ENCODE measurements around the gene DOHH.
A peak's percentile ranks its signal among the peaks of the same experiment; 100 is the strongest.

DOHH gene

DNA sequence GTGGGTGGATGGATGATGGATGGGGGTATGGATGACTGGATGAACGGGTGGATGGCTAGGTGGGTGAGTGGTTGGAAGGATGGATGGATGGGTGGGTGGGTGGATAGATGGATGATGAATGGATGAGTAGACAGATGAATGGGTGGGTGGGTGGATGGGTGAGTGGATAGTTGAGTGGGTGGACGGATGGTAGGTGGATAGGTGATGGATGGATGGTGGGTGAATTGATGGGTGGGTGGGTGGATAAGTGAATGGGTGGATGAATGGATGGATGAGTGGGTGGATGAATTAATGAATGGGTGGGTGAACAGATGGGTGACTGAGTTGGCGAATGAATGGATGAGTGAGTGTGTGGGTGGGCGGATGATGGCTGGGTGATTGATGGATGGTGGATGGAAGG is 25.0 kb downstream of the DOHH start:
- H3K4me3 ChIP-seq (ENCODE audit: low read depth, low read length) = no peak overlapping the region
- H3K9me3 ChIP-seq (ENCODE audit: control insufficient read depth, insufficient read depth, low read depth, low read length) = no peaks in the 10 kb centered on the region
- H3K36me3 ChIP-seq (ENCODE audit: control insufficient read depth in 2 of 2, insufficient read depth in 1 of 2, low read length in 2 of 2) = no peaks in the 10 kb centered on the region
- peak; percentile 100 for TF ChIP-seq EGR2 (tag by site-specific recombination; IDR thresholded peaks at IDR 0.05; ENCODE audit: low read depth)
- TF ChIP-seq SP2 (tag by site-specific recombination; IDR thresholded peaks at IDR 0.05) = 0 out of 2 replicates have a peak, but pooled peaks have one; percentile 12
- TF ChIP-seq ZFHX2 (tag by site-specific recombination; conservative IDR thresholded peaks at IDR 0.05) = peak; percentile 100
- no peak for TF ChIP-seq INSM2 (tag by site-specific recombination; IDR thresholded peaks at IDR 0.05)
- no peaks in the 10 kb centered on the region for H3K4me1 ChIP-seq (ENCODE audit: control insufficient read depth, insufficient read depth, low read length)
- no peak overlapping the region for H3K27ac ChIP-seq (ENCODE audit: extremely low read depth, low read depth, low read length)
- POLR2A ChIA-PET = no interaction called here
- CTCF ChIA-PET = interaction anchor here (0.6 kb wide), 1 partner anchor 25 kb away, joined by 3 read pairs; the partner anchor contains the start of gene DOHH

DNA sequence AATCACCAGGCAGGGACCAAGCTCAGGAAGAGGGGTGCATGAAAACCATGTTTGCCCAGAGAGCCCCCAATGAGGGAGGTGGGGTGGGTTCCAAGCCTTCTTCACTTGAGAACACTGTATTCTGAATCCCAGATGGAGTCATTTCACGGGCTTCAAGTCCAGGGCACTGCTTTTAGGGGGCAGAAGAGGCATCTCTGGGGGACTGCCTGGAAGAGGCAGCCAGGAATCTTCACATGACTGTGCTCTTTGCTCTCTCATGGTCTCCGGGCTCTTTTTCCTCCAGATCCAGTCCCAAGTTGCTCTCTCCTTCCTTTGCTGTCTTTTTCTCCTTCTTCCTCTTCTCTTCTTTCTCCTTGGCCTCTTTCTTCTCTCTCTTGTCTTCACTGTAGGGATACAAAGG is 25.9 kb downstream of the DOHH start:
- Histone ChIP-seq H3K27ac (ENCODE audit: extremely low read depth, low read depth, low read length) (no peak overlapping the region), H3K36me3 (ENCODE audit: control insufficient read depth in 2 of 2, insufficient read depth in 1 of 2, low read length in 2 of 2) (no peaks in the 10 kb centered on the region), H3K4me1 (ENCODE audit: control insufficient read depth, insufficient read depth, low read length) (no peaks in the 10 kb centered on the region), H3K9me3 (ENCODE audit: control insufficient read depth, insufficient read depth, low read depth, low read length) (no peaks in the 10 kb centered on the region), H3K4me3 (ENCODE audit: low read depth, low read length) (no peak overlapping the region)
- ChIA-PET POLR2A (interaction anchor here (1.1 kb wide), 1 partner anchor 167 kb away, joined by 3 read pairs; no protein-coding TSS in a partner anchor), CTCF (interaction anchor here (0.6 to 6.4 kb wide), 3 partner anchors 143 to 942 kb away, joined by 3 to 72 read pairs (median 4); no protein-coding TSS in a partner anchor)
- TF ChIP-seq ZNF529 (tag by site-specific recombination; IDR thresholded peaks at IDR 0.05; ENCODE audit: insufficient replicate concordance) (no peak), ZNF664 (tag by site-specific recombination; IDR thresholded peaks at IDR 0.05) (no peak), MYNN (tag by site-specific recombination; IDR thresholded peaks at IDR 0.05; ENCODE audit: borderline replicate concordance) (no peak), ZNF350 (tag by site-specific recombination; IDR thresholded peaks at IDR 0.05) (no peak), ATF2 (tag by site-specific recombination; IDR thresholded peaks at IDR 0.05; ENCODE audit: low read depth) (no peak), KLF1 (tag by site-specific recombination; IDR thresholded peaks at IDR 0.05) (no peak), ZNF837 (tag by site-specific recombination; IDR thresholded peaks at IDR 0.05) (no peak), ZNF140 (tag by site-specific recombination; IDR thresholded peaks at IDR 0.05) (no peak), GLI2 (tag by site-specific recombination; IDR thresholded peaks at IDR 0.05; ENCODE audit: borderline replicate concordance, low read depth) (no peak)

GRCh38 chr19:3474010-3474409 is 26.5 kb downstream of the DOHH start:
- Histone ChIP-seq H3K36me3 (ENCODE audit: control insufficient read depth in 2 of 2, insufficient read depth in 1 of 2, low read length in 2 of 2) (no peaks in the 10 kb centered on the region), H3K4me1 (ENCODE audit: control insufficient read depth, insufficient read depth, low read length) (no peaks in the 10 kb centered on the region), H3K9me3 (ENCODE audit: control insufficient read depth, insufficient read depth, low read depth, low read length) (no peaks in the 10 kb centered on the region), H3K27ac (ENCODE audit: extremely low read depth, low read depth, low read length) (no peak overlapping the region), H3K4me3 (ENCODE audit: low read depth, low read length) (no peak overlapping the region)
- POLR2A ChIA-PET = interaction anchor here (1.1 kb wide), 1 partner anchor 167 kb away, joined by 3 read pairs; no protein-coding TSS in a partner anchor
- CTCF ChIA-PET = interaction anchor here (0.6 to 6.4 kb wide), 6 partner anchors 9 to 943 kb away, joined by 3 to 72 read pairs (median 8); partner anchors contain the start of genes SMIM24 and SMIM44
- TF ChIP-seq KLF10 (tag by site-specific recombination; IDR thresholded peaks at IDR 0.05) (no peak), ZNF24 (tag by site-specific recombination; IDR thresholded peaks at IDR 0.05) (no peak), YY1 (tag by site-specific recombination; IDR thresholded peaks at IDR 0.05) (no peak), ZFP69B (tag by site-specific recombination; IDR thresholded peaks at IDR 0.05) (no peak), ZNF529 (tag by site-specific recombination; IDR thresholded peaks at IDR 0.05; ENCODE audit: insufficient replicate concordance) (no peak), INSM2 (tag by site-specific recombination; IDR thresholded peaks at IDR 0.05) (no peak), TCF7L2 (IDR thresholded peaks at IDR 0.05; ENCODE audit: borderline replicate concordance, low read depth, low read length) (no peak), HOXC10 (CRISPR knock-in tag; IDR thresholded peaks at IDR 0.05) (no peak), ZSCAN23 (tag by site-specific recombination; IDR thresholded peaks at IDR 0.05) (no peak), ZNF544 (tag by site-specific recombination; IDR thresholded peaks at IDR 0.05) (no peak), SP7 (tag by site-specific recombination; IDR thresholded peaks at IDR 0.05) (no peak), ZNF747 (tag by site-specific recombination; IDR thresholded peaks at IDR 0.05) (no peak), ZNF132 (tag by site-specific recombination; IDR thresholded peaks at IDR 0.05; ENCODE audit: borderline replicate concordance) (no peak)

All from HEK293 (cell line).